Embryonic facial prominence (tissue), 1 donor: Measurements from ENCODE around the gene C5orf15.
"Not testable (repeated sequence)": the region's sequence is repeated elsewhere in the genome, so short reads cannot be mapped to it uniquely, and the experiment has no call there.

Experiments used
- DNase-seq: peaks from one replicate; pipeline ENCODE4 v3.0.0-alpha.2; 2016; ENCODE audit errors: extremely low spot score

C5orf15 gene

DNA sequence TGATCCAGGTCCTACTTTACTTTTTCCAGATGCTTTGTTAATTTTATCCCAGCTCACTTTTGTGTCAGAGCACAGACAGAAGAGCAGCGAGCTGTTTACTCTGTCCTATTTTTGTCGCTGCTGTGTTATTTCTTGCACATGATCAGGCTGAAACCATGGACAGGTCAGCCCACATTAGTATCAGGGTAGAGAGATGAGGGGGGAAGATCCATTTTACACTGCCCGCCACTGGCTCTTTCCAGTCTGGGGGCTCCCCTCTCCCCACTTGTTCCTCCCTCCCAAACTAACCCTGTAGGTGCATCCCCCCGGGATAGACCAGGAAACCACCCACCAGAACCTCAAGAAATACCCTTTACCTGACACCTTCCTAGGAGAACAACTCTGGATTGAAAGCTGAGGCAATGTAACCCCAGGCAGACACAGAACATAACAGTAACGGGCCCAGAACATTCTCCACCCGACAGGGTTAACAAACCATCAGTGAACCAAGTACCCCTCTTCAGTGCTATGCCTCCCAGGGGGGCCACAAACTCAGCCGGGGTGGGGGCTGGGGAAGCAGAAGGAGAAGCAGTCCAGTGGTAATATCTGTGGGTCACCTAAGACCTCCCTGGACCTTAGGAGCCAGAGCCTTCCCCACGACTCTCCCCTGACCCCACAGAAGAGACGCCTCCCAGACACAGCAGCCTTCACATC lies 26.0 kb upstream of the C5orf15 start:
- no peak for DNase-seq

DNA sequence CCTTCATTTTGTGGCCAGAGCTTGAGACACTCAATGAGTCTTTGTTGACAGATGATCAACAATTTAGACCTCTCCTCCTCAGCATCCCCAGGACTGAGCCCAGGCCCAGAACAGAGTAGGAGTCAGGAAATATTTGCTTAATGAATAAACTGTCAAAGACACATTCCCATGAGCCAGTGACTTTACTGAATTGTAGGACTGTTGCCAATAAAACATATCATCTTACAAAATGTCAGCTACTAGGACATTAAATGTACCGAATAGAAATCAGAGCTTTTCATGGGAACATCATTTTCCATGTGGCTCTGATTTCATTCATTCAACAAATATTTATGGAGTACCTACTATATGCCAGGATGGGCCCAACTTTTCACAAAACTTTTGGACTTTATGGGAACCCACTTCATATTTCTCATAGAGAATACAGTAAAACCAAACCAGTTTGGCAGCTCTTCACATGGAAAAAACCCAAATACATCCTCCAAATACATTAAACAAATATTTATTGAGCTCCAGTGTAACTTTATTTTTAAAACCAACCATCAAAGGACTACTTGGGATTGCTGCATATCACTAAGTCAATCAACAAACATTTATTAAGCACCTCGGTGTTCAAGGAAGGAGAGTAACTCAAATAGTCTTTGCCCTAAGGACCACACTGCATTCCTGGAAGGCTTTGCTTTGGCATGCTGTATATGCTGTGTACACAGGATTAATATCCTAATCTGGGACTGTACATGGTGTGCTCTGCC lies 24.9 kb upstream of the C5orf15 start:
- no peak for DNase-seq

DNA sequence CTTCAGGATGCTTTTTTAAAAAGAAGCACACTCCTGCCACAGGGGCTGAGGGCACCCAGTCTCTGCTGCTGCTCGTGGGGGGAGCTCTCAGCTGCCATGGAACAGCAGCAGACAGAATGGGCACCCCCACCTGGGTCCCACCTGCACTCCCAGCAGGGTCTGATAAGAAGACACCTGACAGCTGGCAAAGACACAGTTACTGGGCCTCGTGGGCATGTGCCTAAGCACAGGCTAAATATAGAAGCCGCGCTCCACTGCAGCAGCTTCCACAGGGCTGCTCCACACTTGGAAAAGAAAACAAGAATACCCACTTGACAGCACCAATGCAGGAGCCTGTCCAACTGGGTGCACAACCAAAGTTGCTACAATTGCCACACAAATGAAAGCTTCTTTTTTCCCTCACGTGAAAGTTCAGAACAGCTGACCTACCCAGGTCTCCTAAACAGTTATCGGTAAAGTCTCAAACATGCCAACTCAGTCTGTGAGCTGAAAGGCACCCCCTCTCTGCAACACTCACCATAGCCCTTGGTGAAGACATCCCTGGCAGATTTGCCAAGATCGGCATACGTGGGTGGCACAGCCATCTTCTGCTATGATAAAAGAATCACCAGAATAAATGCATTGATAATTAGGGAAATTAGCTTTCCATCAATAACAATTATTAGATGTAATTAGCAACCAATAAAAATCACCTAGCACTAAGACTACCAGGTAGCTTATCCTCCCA lies 24.2 kb upstream of the C5orf15 start:
- DNase-seq = no peak

DNA sequence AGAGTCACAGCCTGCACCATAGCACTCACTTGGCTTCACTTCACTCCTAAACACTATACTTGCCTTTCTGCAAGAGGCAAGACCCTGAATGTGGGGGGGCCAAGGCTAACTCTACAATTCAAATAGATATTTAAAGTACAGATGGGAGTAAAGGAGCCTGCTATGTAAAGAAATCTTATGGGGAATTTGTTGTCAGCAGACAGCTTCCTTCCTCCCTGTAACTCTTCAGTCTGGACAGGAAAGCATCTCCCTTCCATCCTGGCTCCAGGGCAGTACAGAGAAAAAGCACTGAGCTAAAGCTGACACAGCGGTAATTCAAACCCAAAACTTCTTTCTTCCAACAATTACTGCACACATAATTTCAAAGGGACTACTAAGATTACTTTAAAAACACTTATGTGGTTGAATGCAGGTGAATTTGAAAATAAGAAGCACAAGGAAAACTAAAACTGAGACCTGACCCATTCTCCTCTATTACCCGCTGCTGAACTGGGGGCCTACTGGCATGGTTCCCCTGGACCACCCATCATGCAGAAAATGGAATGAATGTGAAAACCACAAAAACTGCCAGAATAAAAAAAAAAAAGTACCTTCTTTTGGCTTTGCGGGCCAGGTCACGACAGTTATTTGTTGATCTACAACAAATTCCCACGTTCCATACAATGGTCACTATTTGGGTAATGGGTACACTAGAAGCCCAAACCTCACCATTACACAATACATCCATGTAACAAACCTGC lies 22.9 kb upstream of the C5orf15 start:
- DNase-seq = no peak

DNA sequence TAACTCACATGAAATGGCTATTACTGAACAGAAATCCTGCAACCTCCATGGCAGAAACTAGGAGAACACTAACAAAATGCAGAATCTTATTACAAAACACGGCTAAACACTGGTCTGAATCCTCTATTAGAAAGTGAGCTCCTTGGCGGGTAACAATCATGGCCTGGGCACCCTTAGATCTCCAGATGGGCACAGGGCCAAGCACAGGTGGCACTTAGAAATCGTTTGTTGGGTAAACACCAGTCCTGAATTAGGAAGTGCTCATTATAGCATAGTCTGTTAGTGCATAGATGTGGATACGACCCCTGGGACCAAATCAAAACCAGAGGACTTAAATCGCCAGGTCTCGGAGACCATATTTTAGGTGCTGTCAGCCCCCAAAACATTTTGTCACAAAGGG lies 22.0 kb upstream of the C5orf15 start:
- DNase-seq = no peak

DNA sequence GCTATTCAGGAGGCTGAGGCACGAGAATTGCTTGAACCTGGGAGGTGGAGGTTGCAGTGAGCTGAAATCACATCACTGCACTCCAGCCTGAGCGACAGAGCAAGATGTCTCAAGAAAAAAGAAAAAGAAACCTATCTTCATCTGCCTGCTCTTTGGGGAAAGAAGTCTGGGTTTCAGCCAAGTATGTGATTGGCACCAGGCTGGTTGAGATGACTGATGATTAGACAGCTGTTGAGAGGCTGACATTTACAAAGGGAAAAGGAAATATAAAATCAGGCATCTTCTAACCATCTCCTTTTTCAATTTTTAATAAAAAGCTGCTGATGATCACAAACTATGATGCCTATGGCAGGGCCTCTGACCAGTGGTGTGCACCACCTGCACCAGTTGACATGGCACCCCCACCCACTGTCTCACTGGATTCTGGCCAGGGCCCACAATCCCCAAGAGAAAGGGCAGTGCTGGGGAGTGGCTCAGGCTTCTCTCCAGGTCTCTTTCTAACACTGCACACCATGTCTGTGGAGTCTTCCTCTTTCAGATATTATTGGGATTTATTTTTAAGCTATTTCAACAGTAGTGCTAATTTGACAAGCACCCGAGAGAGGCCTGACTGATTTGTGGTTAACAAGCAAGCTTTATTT lies 17.2 kb upstream of the C5orf15 start:
- no peak for DNase-seq

DNA sequence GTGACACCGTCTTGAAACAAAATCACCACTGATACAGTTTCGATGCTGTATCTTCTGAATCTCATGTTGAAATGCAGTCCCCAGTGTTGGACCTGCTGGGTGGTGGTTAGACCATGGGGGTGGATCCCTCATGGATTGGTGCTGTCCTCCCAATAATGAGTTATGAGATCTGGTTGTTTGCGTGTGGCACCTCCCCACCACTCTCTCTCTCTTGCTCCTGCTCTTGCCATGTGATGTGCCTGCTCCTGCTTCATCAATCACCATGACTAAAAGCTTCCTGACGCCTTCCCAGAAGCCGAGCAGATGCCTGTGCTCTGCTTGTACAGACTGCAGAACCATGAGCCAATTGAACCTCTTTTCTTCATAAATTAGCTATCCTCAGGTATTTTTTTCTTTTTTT lies 15.2 kb upstream of the C5orf15 start:
- DNase-seq = no peak

DNA sequence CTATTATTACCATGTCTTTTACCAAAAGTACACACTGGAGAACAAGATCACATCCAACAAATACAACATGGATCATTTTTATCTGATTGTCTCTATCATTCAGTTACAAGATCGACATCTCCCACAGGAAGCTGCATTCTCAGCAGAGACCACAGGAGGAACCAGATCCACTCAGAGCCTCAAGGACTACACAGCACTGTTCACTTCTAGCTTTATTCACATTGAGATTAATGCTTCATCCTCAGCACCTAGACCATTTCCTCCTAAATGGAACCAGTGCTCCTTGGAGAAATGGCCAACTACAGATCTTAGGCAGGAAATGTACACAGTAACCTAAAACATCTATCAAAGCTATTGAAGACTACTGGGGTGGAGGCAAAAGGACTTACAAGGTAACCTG lies 13.3 kb upstream of the C5orf15 start:
- no peak for DNase-seq

DNA sequence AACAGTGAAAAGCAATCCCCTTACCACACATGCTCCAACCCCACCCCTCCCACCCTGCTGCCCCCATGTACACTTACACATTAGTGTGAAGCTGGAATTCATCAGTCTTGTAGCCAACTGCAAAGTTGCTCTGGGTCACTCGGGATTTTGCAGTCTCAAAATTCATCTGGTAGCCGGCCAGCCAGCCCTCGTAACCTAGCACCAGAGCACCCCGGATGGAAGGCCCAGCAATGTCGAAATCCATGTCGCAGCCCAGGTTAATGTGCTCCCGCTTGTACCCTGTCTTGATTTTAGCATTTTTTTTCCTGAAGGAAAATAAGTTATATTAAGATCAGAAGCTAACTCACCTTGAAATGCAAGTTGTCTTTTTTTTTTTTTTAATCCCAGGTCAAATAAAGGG lies 12.2 kb upstream of the C5orf15 start:
- DNase-seq = no peak

DNA sequence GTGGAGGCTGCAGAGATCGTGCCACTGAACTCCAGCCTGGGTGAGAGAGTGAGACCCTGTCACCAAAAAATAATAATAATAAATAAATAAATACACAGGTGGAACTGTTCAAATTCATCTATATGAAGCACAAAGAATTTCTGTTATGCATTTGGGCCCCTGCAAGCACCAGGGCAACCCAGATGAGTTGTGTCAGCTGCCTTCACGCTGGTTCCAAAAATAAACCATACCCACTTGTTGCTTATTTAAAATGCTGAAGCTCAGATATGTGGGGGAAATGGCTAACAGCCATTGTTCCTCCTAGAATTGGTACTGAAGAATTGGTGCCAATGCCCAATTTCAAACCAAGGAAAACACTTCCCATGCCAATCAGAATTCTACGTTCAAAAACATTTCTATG lies 10.5 kb upstream of the C5orf15 start:
- DNase-seq = no peak

DNA sequence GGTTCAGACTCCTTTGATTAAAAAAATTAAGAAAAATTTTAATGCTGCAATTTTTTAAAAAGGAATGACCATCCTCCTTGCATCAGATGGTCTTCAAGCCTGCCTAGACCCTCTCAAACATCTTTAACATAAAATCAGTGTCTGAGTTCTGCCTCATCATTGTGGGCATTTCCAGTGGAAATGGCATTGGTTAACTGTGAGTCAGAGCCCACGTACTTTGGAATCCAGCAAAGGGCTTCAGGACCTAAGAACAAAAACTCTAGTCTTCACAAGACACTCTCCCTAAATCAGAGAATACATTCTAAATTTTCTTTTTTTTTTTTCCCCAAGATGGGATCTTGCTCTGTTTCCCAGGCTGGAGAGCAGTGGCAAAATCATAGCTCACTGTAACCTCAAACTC lies 9.4 kb upstream of the C5orf15 start:
- no peak for DNase-seq

DNA sequence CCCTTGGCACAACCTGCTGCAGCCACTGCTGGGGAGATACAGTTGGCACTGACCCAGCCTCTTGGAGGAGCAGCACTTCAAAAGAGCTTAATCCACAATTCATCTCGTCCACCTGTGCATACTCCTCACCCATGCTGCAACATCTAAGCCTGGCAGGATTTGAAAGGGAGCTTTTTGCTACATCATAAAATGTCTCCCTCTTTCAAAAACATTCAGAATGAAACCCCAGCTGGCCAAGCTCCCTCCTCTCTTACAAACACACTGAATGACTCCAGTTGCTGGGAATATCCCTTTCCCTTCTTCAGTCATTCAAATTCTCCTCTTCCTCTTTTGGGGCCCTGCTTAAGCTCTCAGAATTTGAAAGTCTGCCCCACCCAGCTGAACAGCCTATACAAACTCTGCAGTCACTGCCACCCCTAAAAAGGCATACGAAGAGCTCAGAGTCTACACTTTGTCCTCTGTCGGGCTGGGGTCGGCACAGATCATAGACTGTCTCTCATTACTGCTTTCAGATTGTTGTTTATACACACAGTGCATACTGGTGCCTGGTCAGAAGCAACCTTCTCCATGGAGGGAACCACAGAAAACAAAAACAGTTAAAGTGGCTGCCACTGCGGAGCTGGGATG lies 8.8 kb upstream of the C5orf15 start:
- DNase-seq = no peak

DNA sequence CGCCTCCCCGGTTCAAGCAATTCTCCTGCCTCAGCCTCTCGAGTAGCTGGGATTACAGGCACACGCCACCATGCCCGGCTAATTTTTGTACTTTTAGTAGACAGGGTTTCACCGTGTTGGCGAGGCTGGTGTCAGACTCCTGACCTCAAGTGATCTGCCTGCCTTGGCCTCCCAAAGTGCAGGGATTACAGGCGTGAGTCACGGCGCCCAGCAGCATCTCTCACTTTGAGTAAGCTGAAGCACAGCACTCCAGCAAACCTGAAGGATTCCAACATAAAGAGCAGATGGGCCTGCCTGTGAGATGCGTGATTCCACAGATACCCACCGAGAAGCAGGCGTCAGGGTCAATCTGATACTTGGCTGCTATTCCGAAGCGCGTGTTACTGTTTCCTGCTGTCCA lies 7.1 kb upstream of the C5orf15 start:
- not testable (repeated sequence) for DNase-seq

DNA sequence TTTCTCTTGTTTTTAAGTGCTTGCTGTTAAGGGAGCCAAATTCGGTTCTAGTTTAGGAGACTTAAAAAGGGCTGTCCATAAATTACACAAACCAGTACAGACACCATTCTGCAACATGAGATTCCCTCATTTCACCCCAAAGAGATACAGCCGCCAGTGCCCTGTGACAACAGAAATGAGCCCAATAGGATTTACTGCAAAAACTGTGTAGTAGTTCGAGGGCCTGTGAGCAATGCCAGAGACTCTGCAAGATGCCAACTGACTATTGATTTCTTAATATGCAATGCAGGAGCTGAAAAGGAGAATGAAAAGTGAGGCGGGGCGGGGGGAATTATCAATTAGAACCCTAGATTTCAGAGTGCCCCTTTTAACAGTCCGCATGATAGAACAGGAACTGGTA lies 5.7 kb upstream of the C5orf15 start:
- DNase-seq = no peak

DNA sequence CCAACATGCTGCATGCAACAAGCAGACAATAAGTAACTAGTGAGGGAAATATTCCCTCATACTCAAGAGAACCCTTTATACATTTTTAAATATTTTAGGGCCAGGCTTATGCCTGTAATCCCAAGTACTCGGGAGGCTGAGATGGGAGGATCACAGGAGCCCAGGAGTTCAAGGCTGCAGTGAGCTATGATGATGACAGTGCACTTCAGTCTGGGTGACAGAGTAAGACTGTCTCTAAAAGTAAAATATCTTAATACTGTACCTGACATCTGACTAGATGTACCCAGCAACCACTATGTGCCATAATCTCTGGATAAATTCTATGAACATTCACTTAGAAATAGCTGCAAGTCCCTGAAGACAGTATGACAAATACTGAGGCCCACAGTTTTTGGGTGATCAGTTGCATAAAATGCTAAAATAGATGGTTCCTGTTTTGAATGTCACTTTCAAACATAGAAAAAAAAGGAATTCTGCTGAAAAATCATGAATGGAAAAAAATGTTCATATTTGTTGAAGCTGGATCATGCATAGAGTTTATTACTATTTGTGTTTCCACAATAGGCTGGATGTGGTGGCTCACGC lies 2.0 kb upstream of the C5orf15 start:
- DNase-seq = no peak

DNA sequence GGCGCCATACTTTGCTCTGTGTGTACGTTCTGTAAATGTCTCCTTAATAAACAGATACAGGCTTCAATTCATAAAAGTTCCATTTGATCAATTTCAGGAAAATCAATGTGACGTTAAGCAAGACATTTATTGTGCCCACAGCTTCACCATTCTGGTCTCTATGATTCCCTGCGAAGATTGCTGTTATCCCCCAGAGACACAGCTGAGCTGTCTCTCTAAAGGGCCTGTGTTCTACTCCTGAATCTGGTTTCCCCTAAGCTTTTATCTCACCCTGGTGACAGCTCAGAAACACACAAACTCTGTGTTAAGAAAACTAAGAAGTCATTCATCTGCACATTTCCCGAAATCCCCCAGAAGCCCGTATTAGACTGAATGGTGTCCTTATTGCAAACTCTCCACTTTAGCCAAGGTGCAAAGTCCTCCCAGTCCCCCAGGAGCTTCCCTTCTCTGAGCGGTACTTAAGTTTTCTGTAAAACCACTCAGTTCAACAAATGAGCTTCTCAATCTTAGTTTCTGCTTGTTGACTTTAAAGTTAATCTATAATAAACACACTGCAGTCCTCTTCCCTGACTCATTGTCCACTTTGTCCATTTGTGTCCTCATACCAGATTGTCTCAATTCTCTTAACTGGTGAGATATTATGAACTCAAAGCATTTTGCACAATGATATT lies 1.4 kb upstream of the C5orf15 start:
- no peak for DNase-seq

DNA sequence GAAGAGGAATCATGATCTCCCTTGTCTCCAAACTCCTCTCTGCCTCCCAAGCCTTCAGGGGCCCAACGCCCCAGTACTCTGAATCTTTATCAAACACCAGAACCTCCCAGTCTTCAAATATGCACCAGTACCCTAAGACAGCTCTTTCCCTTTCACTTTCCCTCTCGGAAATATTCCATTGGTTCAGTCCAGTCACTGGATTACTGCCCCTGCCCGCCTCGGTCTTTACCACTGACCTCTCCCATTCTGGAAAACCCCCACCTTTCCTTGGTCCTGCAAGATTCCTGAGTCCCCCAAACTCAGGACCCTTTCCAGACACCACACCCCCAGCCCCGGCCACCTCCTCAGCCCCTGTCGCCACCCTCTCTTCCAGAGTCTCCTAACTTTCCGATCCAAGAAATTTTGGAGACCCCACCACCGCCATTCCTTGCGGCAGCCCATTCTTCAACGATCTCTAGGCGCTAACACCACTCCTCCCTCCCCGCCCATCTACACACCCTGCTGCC lies 674 bp downstream of the C5orf15 start:
- no peak for DNase-seq

DNA sequence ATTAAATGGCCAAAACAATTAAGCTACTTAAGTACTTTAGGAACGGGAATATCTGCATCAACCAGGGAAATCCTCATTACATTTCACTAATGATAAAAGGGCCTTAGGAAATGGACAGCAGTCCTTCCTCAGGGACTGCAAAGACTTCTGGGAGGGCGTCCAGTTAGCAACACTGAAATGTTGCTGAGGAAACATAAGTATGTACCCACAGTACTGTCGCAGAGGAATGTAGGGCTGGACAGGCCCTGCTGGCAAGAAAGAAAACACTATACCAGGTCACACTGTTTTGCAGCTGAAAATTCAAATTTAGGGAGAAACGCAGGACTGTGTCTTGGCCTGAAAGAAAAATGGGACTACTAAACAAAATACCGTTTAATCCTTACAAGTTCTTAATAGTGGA lies 1.3 kb downstream of the C5orf15 start:
- no peak for DNase-seq

DNA sequence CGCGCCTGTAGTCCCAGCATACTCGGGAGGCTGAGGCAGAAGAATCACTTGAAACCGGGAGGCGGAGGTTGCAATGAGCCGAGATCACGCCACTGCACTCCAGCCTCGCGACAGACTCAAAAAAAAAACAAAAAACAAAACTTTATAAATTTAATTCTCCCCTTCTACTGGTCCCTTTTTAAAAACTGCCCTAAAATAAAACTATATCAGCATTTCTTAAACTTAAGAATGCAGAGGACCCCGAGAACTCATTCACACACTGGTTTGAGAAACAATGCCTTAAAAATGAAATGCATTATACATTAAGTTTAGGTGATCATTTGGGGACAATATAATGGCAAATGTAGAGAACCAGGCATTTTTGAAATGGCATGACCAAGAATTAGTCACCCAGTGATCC lies 2.3 kb downstream of the C5orf15 start:
- DNase-seq = no peak

DNA sequence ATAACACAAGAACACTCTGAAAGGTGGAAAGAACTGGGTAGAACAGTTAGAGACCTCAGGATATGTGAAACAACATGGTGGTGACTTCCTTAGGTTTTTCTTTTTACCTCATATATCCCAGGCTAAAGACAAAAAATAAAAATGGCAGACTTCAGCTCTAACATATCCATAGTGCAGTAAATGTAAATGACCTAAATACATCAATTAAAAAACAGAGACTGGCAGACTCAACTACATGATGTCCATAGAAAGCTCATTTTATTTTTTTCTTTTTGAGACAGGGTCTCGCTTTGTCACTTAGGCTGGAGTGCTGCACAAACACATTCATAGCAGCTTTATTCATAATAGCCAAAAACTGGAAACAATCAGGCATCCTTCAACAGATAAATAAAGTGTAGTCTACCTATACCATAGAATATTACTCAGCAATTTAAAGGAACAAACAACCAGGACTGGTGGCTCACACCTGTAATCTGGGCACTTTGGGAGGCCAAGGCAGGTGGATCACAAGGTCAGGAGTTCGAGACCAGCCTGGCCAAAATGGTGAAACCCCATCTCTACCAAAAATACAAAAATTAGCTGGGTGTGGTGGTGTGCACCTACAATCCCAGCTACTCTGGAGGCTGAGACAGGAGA lies 4.8 kb downstream of the C5orf15 start:
- DNase-seq = no peak
